Renal cortex interstitium (tissue), 11 donors: ENCODE results near the gene KREMEN1. TPM values are rescaled to one million over a fixed set of nuclear protein-coding genes. Genes with fewer than 3 reads are reported as not detected.
"Not testable (repeated sequence)": the region's sequence is repeated elsewhere in the genome, so short reads cannot be mapped to it uniquely, and the experiment has no call there.

Experiments
- DNase-seq, 11 donors: peaks; one replicate each; pipeline ENCODE4 v3.0.0-alpha.2; 2013; ENCODE audit warnings: low read depth in 9 of 11, low spot score in 4 of 11; ENCODE audit errors: extremely low read depth in 1 of 11
- polyA plus RNA-seq, 3 donors: library from polyadenylated mRNA; unstranded; fragments of 120-200 nt; gene quantifications; one replicate each; pipeline ENCODE4 v1.2.1, GENCODE V29; 2013; ENCODE audit not compliant: insufficient read length in 3 of 3

The KREMEN1 gene
- polyA plus RNA-seq, 3 donors, result 21.7 to 23.7 (median 23.3) TPM

- DNase-seq, result no peak
Measured at GRCh38 chr22:29069463-29069862, 3.4 kb upstream of the KREMEN1 start.

GRCh38 chr22:29070490-29070889 lies 2.3 kb upstream of the KREMEN1 start:
- no peak for DNase-seq

- no peak for DNase-seq
Measured at GRCh38 chr22:29071261-29072045, 1.4 kb upstream of the KREMEN1 start.

- DNase-seq, result peak in 8 of 11 donors; percentile 57 to 83 (median 78)
Measured at GRCh38 chr22:29072193-29072978, 449 bp upstream of the KREMEN1 start.

- peak in 4 of 11 donors; percentile 43 to 64 (median 61) for DNase-seq
Measured at GRCh38 chr22:29073618-29074275, 912 bp downstream of the KREMEN1 start.

- no peak for DNase-seq
Measured at GRCh38 chr22:29074276-29074772, 1.5 kb downstream of the KREMEN1 start.

- DNase-seq, result no peak
Measured at GRCh38 chr22:29078036-29078868, 5.4 kb downstream of the KREMEN1 start.

- no peak for DNase-seq
Measured at GRCh38 chr22:29078869-29079207, 6.0 kb downstream of the KREMEN1 start.

GRCh38 chr22:29079218-29079901 lies 6.5 kb downstream of the KREMEN1 start:
- no peak for DNase-seq

- DNase-seq, result no peak
Measured at GRCh38 chr22:29080106-29080975, 7.5 kb downstream of the KREMEN1 start.

- DNase-seq, result no peak
Measured at GRCh38 chr22:29081517-29082236, 8.8 kb downstream of the KREMEN1 start.

- no peak for DNase-seq
Measured at GRCh38 chr22:29082826-29083545, 10.2 kb downstream of the KREMEN1 start.

GRCh38 chr22:29083576-29083932 lies 10.7 kb downstream of the KREMEN1 start:
- DNase-seq, result not testable (repeated sequence)

GRCh38 chr22:29083933-29084591 lies 11.2 kb downstream of the KREMEN1 start:
- no peak for DNase-seq

- no peak for DNase-seq
Measured at GRCh38 chr22:29087012-29087411, 14.2 kb downstream of the KREMEN1 start.

- no peak for DNase-seq
Measured at GRCh38 chr22:29088809-29089208, 16.0 kb downstream of the KREMEN1 start.
